HG02678 (cell line): ENCODE measurements around the gene CACNA2D4.

Experiments used
- ATAC-seq: cut with Tn5 transposase; IDR thresholded peaks from one replicate; pipeline ENCODE4 v1.9.1; 2021; ENCODE audit warnings: mild to moderate bottlenecking, moderate library complexity; ENCODE audit not compliant: unreplicated experiment

The CACNA2D4 gene

DNA sequence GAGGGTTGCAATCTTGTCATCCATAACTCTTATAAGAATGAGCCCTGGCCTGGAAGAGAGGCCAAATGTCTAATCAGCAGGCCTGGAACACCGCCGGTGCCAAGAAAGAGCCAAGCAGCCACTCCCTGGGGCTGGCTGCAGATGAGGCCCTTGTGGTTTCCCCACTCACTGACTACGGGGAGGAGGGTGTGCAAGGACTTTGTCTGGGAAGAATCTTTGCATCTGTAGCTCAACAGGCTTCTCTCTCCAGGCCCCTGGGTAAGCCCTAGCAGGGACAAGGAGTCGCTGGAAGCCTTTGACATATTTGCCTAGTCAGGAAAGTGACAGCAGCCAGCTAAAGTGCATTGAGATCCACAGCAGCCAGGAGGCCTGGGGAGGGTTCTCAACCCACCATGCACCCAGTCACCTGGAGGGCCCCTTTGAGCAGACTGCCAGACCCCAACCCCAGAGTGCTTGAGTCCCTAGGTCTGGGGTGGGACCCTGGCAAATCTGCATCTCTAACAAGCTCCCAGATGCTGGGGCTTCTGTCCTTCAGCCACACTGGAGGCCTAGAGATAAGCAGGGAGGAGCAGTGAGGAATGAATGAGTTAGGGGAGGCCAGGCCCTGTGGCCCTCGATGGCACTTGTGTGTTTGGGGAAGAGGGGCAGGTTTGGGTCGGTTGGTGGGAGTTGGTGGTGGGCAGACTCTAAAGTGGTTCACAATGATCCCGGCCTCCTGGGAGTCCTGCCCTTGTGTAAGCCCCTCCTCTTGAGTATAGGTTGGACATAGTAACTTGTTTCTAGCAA is 112.0 kb downstream of the CACNA2D4 start:
- ATAC-seq: no peak

DNA sequence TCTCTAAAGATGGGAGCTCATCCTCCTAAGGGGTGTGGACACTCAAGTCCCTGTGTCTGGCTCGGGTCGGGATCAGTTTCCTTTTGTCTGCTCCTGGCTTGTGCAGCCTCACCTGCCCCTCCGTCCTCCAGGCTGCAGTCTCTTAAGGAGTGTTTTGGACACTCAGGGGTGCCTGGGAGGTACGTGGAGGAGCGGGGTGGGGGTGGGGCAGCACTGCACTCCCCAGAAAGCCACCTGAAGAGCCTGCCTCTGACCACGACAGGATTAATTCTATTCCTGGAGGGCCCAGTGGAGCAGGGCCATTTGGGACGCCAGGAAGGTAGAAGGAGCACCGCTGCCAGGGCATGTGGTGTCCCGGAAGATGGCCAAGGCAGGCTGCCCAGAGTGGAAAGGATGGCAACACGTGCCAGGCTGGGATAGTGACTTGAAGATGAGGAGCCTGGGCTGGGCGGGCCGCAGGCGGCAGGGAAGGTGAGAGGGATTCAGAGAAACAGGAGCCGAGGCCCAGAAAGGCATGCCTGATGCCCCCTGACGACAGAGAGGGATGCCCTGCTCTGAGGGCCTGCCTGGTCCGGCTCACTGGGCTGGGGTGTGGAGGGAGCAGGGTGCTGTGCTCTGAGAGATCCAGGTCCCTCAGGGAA is 112.9 kb downstream of the CACNA2D4 start:
- no peak for ATAC-seq

DNA sequence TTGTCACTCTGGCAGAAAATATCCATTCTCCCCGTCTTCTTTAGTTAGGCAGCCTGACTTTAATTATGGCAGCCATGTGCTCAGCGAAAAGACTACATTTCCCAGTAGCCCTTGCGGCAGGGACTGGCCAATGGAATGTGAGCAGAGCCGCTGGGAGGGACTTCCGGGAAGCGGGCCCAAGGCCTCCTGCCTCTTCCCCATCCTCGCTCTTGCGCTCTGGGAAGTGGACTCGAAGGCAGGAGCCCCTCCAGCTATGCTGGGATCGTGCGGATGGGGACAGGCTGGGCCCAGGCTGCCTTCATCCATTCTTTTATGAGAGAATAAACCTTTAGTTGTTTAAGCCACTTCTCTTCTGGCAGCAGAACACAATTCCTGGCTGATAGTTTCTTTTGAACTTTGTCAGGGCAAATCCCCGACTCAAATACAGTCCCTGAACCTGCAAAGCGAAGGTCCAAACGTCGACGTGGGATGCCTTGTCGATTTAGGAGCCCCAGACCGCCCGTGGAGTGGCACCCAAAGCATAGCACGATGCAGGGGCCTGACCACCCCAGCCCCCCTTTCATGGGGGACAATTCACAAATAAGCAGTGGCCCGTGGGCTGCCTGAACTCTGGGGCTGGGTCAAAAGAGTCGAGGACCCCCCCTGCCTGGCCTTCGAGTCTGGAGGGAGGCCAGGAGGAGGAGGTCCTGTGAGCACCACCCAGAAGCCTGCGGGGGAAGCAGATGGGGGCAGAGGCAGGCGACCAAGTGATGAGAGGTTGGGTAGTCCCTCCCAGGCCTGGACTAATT is 113.7 kb downstream of the CACNA2D4 start:
- ATAC-seq: peak; percentile 90

DNA sequence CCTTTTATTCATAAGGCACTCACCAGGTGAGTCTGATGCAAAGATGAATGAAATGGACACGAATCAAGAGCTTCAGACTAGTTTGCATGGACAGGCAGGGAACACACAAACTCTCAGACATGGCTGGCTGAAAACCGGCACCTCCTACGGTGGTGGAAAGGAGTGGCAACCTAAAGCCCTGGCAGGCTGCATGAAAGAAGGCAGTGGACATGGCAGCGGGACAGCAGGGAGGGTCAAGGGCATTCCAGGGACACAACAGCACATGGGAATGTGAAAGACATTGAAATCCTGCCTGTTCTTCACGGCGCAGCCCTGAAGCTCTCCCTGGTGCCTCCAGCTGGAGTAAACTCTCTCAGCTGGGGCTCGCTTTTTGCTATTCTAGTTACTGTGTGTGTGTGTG is 114.7 kb downstream of the CACNA2D4 start:
- ATAC-seq: no peak

DNA sequence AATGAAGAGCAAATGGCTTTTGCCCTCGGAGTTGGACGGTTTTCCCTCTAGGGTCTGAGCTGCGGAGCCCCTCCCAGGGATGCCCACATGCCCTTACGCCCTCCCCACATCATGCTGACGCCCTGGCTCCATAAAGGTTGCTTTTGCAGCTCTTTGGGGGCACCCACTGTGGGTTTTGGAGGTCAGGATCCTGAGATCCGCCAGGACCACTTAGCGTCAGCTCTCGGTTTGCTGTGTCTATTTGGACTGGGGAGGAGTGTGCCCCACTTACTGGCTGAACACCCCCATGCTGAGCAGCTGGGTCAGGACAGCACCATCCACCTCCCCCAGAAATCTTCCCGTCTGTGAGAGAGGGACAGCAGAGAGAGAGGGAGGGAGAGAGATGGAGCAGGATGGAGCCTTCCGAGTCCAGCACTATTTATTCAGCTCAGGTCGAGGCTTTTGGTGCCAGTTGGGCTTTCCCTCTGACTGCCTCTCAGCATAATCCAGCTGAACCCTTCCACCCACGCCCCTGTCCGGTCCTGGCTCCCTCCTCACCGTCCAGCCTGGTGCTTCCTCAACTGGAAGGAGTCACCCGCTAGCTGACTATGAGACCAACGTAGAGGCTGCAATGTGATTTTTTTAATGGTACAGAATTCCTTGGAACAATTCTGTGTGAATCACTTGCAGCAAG is 117.0 kb downstream of the CACNA2D4 start:
- ATAC-seq: no peak

DNA sequence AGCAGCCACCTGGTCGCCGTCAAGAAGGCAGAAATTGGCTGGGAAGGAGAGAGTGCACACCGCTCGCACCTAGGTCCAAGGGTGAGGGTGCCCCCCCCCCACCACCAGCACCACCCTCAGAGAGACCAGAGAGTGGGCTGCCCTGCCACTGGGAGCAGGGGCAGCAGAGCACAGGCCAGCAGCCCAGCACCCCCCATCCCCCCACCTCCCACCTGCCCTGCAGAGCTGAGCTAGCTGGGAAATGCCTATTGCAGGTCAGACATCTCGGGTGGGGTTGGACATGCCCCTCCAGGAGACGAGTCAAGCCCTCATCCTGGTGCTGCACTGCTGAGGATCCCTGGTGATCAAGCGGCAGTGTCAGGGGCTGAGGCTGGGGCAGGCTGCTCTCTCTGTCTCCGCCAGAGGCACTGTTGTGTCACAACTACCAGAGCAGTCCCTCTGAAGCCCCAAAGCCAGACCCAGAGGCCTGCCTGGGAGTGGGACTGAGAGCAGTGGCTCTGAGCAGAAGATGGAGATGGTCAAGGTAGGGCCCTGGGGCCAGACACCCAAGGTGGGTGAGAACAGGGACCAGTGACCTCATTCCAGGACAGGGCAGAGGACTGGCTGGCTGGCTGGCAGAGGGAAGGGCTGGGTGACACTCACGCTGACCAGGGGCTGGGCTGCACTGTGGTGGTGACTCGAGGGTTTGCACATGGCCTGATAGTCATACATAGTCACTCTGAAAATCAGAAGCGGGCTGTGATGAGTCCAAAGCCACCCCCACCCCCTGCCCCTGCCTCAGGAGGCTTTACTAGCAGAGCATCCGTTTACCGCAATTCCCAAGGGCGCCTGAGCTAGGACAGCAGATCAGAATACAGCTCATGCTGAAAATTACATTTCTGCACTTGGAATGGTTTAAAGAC is 117.8 kb downstream of the CACNA2D4 start:
- no peak for ATAC-seq

DNA sequence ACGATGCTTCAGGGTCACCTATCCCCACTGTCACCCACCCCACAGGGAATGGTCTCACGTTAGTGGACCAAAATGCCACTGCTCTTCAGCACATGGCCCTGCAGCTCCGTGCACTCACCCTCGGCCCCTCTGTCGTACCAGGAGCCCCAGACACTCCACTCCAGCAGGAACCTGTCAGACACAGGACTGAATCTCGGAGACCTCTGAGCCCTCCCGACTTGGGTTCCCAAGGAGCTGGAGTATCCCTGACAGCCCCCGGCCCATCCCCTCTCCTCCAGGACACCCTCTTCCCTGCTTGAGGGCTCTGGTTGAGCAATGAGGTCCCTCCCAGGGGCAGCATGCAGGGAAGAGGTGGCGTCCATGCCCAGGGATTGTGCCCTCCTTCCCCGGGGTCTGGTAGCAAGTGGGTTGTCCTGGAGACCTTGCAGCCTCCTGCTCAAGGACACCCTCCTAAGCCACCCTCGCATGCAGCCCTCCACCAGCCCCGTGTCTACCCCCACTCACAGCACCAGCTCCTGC is 118.5 kb downstream of the CACNA2D4 start:
- ATAC-seq: no peak

DNA sequence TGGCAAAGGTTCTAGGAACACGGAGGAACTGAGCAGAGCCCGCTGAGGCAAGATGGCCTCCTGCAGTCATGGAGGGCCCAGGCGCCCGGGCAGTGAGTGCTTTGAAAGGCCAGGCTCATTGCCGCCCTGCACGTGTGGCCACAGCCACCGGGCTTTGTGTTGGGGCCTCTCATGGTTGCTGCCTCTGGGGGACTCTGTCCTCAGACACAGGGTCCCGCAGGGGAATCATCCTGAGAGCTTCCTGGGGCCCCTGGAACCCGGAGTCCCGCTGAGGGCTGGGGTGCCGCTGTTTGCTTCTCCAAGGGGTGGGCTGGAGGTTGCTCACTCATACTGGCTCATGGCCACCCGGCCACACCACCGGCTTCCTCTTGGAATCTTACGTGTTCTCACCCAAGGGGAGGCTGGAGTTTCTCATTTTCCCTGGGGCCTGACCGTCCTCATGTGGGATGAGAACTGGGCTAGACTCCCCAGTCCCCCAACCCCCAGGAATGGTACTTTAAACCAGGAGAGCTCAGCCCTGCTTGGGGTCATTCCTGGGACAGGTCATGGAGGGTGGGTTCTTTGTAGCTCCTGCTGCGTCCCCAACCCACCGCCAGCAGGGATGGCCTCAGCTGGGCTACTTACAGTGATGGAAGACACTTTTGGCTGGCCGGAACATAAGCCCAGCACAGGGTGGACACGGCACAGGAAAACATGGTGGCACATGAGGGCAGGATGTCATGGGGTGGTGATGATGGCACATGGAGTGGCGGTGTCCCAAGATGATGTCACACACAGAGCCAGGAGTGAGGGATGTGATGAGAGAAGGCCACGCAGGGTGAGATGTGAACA is 119.2 kb downstream of the CACNA2D4 start:
- no peak for ATAC-seq

DNA sequence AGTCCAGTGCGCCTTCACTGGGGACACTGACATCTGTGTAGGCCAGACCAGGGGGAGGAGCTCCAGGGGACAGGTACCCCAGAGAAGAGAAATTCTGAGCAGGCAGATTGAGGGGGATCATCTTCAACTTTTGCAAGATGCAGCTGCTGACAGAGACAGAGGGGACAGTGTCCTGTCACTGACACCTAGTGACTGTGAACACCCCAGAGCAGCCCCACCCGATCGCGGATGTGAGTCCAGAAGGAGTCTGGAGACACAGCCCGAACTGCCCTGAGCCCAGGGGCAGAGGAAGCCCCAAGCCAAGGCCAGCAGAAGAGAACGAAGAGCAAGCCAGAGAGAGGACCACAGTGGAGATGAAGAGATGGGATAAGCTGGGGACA is 119.8 kb downstream of the CACNA2D4 start:
- no peak for ATAC-seq

DNA sequence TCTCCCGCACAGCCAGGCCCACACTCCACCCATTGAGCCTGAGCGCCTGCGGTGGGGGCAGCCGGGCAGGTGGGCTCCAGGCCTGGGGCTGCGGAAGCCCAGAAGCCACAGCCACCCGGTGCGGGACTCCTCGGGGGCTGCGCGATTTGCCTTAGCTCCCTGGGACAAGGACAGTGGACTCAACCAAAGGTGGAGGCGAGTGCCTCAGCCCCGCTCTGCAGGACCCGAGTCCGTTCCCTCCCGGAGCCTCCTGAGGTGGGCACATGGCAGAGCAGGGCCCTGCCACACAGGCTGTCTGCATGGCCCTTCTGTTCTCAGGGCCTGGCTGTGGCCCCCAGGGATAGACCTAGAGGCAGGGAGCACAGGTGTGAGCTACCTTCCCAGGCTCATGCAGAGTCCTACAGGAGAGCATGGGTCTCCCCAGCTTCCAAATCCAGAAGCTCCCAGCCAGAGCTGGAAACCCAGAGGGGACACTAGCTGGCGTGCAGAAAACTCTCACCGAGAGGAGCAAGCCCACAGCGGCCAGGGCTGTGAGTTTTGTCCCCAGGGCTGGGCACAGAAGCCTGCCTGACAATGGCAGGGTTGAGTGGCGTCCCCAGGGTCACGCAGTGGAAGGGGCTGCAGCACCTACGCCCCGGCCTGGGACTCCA is 120.3 kb downstream of the CACNA2D4 start:
- no peak for ATAC-seq

DNA sequence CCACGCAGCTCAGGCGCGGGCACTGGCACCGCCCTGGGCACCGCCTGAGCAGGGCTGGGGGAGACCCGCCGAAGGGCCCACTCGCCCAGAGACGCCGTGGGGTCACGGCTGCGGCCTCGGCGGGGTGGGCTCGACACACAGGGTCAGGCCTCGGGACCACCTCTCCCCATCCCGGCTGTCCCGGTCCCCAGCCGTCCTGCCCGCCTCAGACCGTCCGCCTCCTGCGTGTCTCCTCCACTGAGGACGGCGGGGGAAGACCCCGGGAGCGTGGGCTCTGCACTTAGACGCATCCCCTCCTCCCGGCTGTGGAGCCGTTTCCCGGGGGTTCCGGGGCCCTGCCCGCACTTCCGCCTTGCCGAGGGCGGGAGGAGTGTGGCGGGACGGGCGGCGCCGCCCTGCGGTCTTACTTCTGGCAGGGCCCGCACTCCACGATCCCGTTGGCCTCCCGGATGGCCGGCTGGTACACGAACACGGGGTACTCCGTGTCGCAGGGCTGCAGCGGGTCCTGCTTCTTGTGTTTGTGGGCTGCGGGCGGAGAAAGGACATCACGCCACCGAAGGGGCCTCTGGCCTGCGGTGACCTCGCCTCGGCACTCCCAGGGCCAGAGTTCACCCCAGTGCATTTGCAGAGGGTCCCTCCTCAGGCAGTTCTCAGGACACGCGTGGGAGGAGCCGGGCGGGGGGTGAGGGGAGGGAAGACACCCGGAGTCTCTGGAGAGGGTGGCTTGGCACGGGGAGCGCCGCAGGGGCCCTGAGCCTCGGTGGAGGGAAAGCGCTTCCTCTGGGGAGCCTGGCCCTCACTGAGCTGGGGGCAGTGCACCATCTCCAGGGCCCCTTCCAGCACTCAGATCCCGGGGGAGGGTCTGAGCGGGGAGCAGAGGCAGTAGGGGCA is 121.2 kb downstream of the CACNA2D4 start:
- ATAC-seq: peak; percentile 25

DNA sequence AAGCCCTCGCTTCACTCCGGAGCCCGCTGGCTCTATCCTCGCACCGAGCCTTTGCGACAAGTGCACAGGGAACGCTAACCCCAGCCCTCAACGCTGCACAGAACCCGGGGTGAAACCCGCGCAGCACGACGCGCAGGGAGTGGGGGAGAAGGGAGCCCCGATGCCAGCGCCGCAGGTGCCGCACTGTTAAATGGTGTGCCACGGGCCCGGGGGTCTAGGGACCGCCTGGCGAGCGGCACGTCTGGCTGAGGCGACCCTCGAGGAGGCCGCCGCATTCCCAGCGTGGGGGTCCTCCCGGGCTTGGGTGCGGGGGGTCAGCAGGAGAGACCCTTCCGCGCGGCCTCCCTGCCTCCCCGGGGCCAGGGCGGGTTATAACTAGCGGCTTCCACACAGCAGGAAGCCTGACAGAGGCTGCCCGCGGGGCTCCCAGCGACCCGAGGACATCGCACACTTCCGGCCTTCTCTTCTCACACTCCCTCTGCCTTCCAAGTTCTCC is 121.9 kb downstream of the CACNA2D4 start:
- peak; percentile 19 for ATAC-seq

DNA sequence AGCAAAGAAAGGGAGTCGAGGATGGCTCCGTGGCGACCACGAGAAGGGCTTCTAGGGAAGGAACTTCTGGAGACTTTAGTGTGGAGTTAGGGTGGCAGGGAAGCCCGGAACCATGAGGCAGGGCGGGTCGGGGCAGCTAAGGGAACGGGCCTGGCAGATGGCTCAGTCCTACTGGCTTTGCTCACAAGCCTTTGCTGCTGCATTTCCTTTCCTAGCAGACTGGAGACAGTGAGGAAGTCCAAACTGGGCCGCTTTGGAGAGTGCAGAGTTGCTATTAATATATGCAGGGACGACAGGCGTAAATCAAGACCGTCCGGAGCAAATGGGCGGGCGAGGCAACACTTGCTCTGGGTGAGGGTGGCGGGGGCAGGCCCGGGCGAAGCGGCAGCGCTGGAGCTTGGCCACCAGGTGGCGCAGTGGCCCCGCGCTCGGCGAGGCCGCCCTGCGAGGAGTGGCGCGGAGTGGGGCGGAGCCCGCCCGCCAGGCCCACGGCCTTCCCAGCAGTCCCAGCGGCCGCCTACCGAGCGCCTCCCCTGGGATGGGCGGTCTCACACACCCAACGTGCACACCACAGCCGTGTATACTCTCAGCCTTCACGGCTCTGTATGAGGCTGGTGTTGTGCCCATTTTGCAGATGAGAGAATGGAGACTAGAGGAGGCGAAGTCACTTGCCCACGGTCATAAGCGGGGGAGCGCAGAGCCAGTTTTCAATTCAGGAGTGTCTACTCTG is 122.5 kb downstream of the CACNA2D4 start:
- ATAC-seq: peak; percentile 91

DNA sequence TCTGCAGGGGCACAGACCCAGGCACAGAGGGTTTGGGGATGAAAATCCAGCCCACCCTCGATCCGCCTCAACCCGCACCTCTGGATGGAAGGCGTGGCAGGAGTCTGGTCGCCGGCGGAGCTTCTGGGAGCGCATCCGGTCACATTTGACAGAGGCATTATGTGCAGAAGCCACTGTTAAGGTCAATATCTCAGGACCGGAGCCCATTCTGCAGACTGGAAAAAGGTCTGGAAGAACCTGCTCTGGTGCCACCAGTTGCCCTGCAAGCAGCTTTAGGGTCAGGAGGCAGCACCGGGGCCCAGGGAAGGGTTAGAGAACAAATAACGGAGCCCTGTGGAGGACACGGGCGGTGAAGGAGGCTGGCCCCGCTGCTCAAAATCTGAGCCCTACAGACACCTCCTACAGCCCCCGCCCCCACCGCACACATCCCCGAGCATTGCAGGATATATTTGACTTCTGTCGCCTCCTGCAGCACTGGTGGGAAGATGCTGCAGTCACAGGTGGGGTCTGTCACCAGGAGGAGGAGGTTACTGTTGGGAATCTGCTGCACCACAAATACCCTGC is 123.1 kb downstream of the CACNA2D4 start:
- ATAC-seq: no peak

DNA sequence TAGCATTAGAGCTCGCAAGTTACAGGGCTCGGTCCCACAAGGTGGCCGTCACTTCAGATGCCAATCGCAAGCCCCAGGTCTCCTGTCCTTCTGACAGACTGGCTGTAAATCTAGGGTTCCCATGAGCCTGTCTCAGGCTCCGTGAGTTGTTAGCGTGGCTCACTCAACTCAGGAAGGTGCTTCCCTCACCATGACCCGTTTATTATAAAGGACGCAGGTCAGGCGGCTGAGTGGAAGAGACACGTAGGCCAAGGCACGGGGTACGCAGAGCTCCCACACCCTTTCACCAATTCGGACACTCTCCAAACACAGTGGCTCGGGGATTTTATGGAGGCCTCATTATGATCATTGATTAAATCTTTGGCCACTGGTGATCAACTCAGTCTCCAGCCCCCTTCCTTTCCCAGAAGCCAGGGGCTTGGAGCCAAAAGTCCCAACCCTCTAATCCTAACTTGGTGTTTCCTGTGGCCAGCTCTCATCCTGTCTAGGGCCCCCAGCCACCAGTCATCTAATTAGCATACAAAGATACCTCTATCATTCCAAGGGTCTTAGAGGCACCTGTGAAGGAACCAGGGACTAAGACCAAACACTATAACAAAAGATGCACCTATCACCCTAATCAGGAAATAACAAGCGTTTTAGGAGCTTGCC is 123.9 kb downstream of the CACNA2D4 start:
- ATAC-seq: no peak
